ENCODE results near the gene NUDT7.
A peak's percentile ranks its signal among the peaks of the same experiment; 100 is the strongest.

The NUDT7 gene

GRCh38 chr16:77780378-77780837 lies 58.1 kb downstream of the NUDT7 start:
- no peak overlapping the region for H3K9ac ChIP-seq (ENCODE audit: low read depth, low read length)
- H3K9me3 ChIP-seq (ENCODE audit: control insufficient read depth, insufficient read depth, low read length): no peaks in the 10 kb centered on the region
- H3K27ac ChIP-seq (ENCODE audit: low read depth, low read length): peak overlapping the region; percentile 43
- H3K4me1 ChIP-seq (ENCODE audit: control insufficient read depth, insufficient read depth, low read length): no peaks in the 10 kb centered on the region
- no peaks in the 10 kb centered on the region for H3K36me3 ChIP-seq (ENCODE audit: control insufficient read depth, insufficient read depth, low read length)
- H3K27me3 ChIP-seq (ENCODE audit: control insufficient read depth, insufficient read depth, low read length): no peaks in the 10 kb centered on the region
- no peak overlapping the region for H3K4me3 ChIP-seq (ENCODE audit: low read depth, low read length)

GRCh38 chr16:77781091-77781490 lies 58.8 kb downstream of the NUDT7 start:
- Histone ChIP-seq H3K27ac (ENCODE audit: low read depth, low read length) (no peak overlapping the region), H3K27me3 (ENCODE audit: control insufficient read depth, insufficient read depth, low read length) (no peaks in the 10 kb centered on the region), H3K9me3 (ENCODE audit: control insufficient read depth, insufficient read depth, low read length) (no peaks in the 10 kb centered on the region), H3K9ac (ENCODE audit: low read depth, low read length) (no peak overlapping the region), H3K36me3 (ENCODE audit: control insufficient read depth, insufficient read depth, low read length) (no peaks in the 10 kb centered on the region), H3K4me3 (ENCODE audit: low read depth, low read length) (no peak overlapping the region), H3K4me1 (ENCODE audit: control insufficient read depth, insufficient read depth, low read length) (no peaks in the 10 kb centered on the region)

- Histone ChIP-seq H3K9me3 (ENCODE audit: control insufficient read depth, insufficient read depth, low read length) (no peaks in the 10 kb centered on the region), H3K27me3 (ENCODE audit: control insufficient read depth, insufficient read depth, low read length) (peaks cover 15% of the 10 kb centered on the region), H3K9ac (ENCODE audit: low read depth, low read length) (no peak overlapping the region), H3K4me1 (ENCODE audit: control insufficient read depth, insufficient read depth, low read length) (peaks cover under 1% of the 10 kb centered on the region; the same call in 1 of the 2 replicates), H3K36me3 (ENCODE audit: control insufficient read depth, insufficient read depth, low read length) (no peaks in the 10 kb centered on the region), H3K27ac (ENCODE audit: low read depth, low read length) (no peak overlapping the region), H3K4me3 (ENCODE audit: low read depth, low read length) (no peak overlapping the region)
Measured at GRCh38 chr16:77782694-77783093, 60.4 kb downstream of the NUDT7 start.

GRCh38 chr16:77784441-77785372 lies 62.4 kb downstream of the NUDT7 start:
- Histone ChIP-seq H3K9me3 (ENCODE audit: control insufficient read depth, insufficient read depth, low read length) (no peaks in the 10 kb centered on the region), H3K27ac (ENCODE audit: low read depth, low read length) (no peak overlapping the region), H3K4me1 (ENCODE audit: control insufficient read depth, insufficient read depth, low read length) (peaks cover 7% of the 10 kb centered on the region; the same call in 1 of the 2 replicates), H3K27me3 (ENCODE audit: control insufficient read depth, insufficient read depth, low read length) (peaks cover 27% of the 10 kb centered on the region), H3K9ac (ENCODE audit: low read depth, low read length) (no peak overlapping the region), H3K4me3 (ENCODE audit: low read depth, low read length) (no peak overlapping the region), H3K36me3 (ENCODE audit: control insufficient read depth, insufficient read depth, low read length) (no peaks in the 10 kb centered on the region)

DNA sequence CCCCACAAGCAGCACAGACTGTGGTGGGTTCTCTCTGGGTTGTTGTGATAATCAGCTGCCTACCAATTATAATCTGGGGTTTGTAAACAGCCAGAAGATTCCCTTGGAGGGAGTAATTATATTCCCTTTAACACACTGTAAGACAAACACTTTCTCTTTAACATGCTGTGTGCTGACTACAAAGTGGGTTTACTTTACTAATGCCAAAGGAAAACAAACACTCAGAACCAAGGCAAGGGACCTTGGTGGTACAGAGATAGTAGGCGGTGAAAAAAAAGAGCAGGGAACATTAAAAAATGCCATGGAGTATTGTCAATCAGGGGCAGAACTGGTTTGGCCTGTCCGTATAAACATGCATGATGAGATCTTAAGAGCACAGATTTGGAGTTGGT lies 63.1 kb downstream of the NUDT7 start:
- Histone ChIP-seq H3K4me3 (ENCODE audit: low read depth, low read length) (no peak overlapping the region), H3K9me3 (ENCODE audit: control insufficient read depth, insufficient read depth, low read length) (no peaks in the 10 kb centered on the region), H3K9ac (ENCODE audit: low read depth, low read length) (no peak overlapping the region), H3K27ac (ENCODE audit: low read depth, low read length) (no peak overlapping the region), H3K36me3 (ENCODE audit: control insufficient read depth, insufficient read depth, low read length) (no peaks in the 10 kb centered on the region), H3K4me1 (ENCODE audit: control insufficient read depth, insufficient read depth, low read length) (peaks cover 13% of the 10 kb centered on the region; the same call in 1 of the 2 replicates), H3K27me3 (ENCODE audit: control insufficient read depth, insufficient read depth, low read length) (peaks cover 34% of the 10 kb centered on the region)

GRCh38 chr16:77786186-77786847 lies 64.0 kb downstream of the NUDT7 start:
- H3K36me3 ChIP-seq (ENCODE audit: control insufficient read depth, insufficient read depth, low read length): no peaks in the 10 kb centered on the region
- H3K27me3 ChIP-seq (ENCODE audit: control insufficient read depth, insufficient read depth, low read length): peaks cover 35% of the 10 kb centered on the region
- H3K4me1 ChIP-seq (ENCODE audit: control insufficient read depth, insufficient read depth, low read length): peaks cover 20% of the 10 kb centered on the region
- no peak overlapping the region for H3K9ac ChIP-seq (ENCODE audit: low read depth, low read length)
- H3K9me3 ChIP-seq (ENCODE audit: control insufficient read depth, insufficient read depth, low read length): no peaks in the 10 kb centered on the region
- no peak overlapping the region for H3K27ac ChIP-seq (ENCODE audit: low read depth, low read length)
- no peak overlapping the region for H3K4me3 ChIP-seq (ENCODE audit: low read depth, low read length)

GRCh38 chr16:77787452-77787851 lies 65.1 kb downstream of the NUDT7 start:
- Histone ChIP-seq H3K4me3 (ENCODE audit: low read depth, low read length) (peak overlapping the region; percentile 92; the same call in 1 of the 2 replicates), H3K9me3 (ENCODE audit: control insufficient read depth, insufficient read depth, low read length) (no peaks in the 10 kb centered on the region), H3K27ac (ENCODE audit: low read depth, low read length) (no peak overlapping the region), H3K27me3 (ENCODE audit: control insufficient read depth, insufficient read depth, low read length) (peaks cover 35% of the 10 kb centered on the region), H3K4me1 (ENCODE audit: control insufficient read depth, insufficient read depth, low read length) (peaks cover 20% of the 10 kb centered on the region), H3K36me3 (ENCODE audit: control insufficient read depth, insufficient read depth, low read length) (no peaks in the 10 kb centered on the region), H3K9ac (ENCODE audit: low read depth, low read length) (no peak overlapping the region)

DNA sequence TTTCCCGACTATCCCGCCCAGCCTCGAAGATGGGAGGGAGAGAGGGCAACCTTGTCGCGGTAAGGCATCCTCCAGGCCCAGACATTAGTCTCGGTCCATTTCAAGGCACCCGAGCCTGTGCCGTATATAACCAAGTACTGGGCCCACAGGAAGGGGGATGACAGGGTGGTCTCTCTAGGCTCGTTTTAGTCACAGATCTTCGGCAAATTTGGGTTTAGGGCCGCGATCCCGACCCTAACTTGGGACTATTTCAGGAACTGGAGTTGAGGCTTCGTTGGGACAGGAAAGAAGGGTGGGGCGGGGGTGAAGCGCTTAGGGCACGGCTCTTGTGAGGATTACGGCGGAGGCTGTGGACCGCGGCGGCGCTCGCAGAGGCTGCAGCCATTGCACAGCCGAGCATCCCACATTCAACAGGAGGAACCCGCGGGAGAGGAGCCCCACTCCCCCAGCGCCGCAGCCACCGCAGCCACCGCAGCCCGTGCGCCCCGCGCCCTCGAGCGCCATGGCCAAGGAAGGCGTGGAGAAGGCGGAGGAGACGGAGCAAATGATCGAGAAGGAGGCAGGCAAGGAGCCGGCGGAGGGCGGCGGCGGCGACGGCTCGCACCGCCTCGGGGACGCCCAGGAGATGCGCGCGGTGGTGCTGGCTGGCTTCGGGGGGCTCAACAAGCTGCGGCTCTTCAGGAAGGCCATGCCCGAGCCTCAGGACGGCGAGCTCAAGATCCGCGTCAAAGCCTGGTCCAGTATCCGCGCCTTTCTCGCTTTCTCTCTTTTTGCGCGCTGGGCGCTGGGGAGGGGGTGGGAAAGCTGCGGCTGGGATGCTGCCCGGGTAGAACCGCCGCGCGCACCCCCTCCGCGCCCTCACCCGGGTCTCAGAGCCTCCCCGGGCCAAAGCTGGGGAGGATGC lies 66.1 kb downstream of the NUDT7 start, which contains the start of gene VAT1L:
TSS of gene VAT1L (plus strand) at position 384 of the 904 bp plus-strand sequence. CDS start at position 503, 119 bp downstream.
- Histone ChIP-seq H3K4me1 (ENCODE audit: control insufficient read depth, insufficient read depth, low read length) (peaks cover 20% of the 10 kb centered on the region), H3K27ac (ENCODE audit: low read depth, low read length) (no peak within 1 kb of the TSS), H3K4me3 (ENCODE audit: low read depth, low read length) (peak within 1 kb of the TSS; percentile 92), H3K27me3 (ENCODE audit: control insufficient read depth, insufficient read depth, low read length) (peaks cover 35% of the 10 kb centered on the region), H3K36me3 (ENCODE audit: control insufficient read depth, insufficient read depth, low read length) (no peaks in the 10 kb centered on the region), H3K9me3 (ENCODE audit: control insufficient read depth, insufficient read depth, low read length) (no peaks in the 10 kb centered on the region), H3K9ac (ENCODE audit: low read depth, low read length) (peak within 1 kb of the TSS; percentile 34; the same call in 1 of the 2 replicates)

DNA sequence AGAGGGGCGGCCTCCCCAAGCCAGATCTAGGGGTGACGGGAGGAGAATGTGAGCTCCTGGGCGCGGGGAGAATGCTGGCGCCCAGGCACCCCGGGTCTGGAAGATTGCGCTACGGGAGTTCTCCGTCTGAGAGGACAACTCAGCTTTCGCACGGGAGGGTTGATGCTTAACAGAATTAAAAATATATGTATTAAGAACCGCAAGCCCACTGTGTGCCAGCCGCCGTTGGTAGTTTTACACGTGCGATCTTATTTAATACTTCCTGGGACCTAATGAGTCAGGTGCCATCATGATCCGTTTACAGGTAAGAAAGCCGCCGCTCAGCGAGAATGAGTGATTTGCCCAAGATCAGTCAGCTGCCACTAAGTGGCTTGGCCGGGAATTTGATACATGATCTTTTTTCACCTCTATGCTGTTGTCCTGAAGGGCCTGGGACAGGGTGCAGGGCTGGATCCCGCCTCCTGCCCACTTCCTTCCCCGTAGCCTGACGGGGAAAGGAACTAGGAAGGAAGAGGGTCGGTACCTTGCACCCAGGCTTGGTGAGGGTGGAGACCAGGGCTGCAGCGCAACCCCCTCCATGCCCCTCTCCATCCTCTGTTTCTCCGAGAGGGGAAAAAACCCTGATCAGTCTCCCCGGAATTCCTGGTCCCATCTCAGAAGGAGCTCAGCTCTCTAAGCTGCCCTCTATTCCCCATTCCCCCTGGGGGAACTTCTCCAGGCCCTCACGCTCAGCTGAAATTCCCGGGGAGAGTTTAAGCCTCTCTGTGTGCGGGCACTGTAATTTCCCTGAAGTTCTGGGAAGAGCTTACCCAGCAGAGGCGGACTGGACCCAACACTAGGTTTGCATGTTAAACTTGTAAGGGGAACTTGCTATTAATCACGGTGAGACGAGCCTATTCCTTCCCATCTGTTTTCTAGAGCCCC lies 67.0 kb downstream of the NUDT7 start:
- H3K27ac ChIP-seq (ENCODE audit: low read depth, low read length): no peak overlapping the region
- no peaks in the 10 kb centered on the region for H3K9me3 ChIP-seq (ENCODE audit: control insufficient read depth, insufficient read depth, low read length)
- peaks cover 20% of the 10 kb centered on the region for H3K4me1 ChIP-seq (ENCODE audit: control insufficient read depth, insufficient read depth, low read length)
- H3K27me3 ChIP-seq (ENCODE audit: control insufficient read depth, insufficient read depth, low read length): peaks cover 35% of the 10 kb centered on the region
- H3K9ac ChIP-seq (ENCODE audit: low read depth, low read length): peak overlapping the region; percentile 34; the same call in 1 of the 2 replicates
- peak overlapping the region; percentile 92 for H3K4me3 ChIP-seq (ENCODE audit: low read depth, low read length)
- no peaks in the 10 kb centered on the region for H3K36me3 ChIP-seq (ENCODE audit: control insufficient read depth, insufficient read depth, low read length)
